NCI-H82 treated with DMSO at 0.1 percent for 48 hours (cell line): Measurements from ENCODE around the gene MZT1.

ENCODE experiments used
- DNase-seq: peaks from one replicate; lab custom pipeline; 2025; ENCODE audit not compliant: unreplicated experiment; lab: John Stamatoyannopoulos, UW

The MZT1 gene

GRCh38 chr13:72686766-72687165 lies 40.7 kb downstream of the MZT1 start:
- no peak for DNase-seq

- no peak for DNase-seq
Measured at GRCh38 chr13:72680353-72680752, 47.1 kb downstream of the MZT1 start.

- no peak for DNase-seq
Measured at GRCh38 chr13:72678312-72678711, 49.1 kb downstream of the MZT1 start.

DNA sequence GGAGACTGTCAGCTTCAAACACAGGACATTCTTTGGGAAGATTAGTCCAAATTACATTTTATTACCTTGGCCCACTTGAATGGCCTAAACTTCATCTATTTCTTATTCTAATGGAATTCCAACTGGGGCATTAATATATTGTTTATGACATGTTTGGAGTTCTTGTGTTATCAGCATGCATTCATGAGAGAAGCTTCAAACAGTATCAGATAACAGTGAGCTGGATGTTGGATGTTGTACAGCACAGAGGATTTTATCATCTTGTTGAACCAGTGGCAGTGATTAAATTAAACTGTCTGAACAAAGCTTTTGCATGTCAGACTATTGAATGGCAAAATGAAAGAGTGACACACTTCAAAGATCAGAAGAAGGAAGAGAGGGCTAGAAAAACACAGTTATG lies 50.0 kb downstream of the MZT1 start:
- no peak for DNase-seq

DNA sequence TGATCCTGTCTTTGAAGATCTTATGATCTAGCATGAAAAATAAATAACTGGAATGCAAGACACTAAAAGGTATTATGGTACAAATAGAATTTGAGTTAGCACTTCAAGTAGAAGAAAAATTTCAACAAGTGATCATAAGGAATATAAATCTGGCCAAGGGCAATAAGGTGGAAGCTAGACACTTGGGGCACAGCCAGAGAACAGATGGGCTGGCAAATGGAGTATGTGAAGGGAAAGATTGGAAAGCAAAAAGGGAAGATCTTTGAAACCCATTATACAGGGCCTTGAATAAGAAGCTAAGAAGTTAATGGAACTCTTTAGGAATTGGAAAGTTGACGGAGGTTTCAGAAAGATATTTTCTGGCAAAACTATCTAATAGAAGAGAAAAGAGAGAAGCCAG lies 61.0 kb downstream of the MZT1 start:
- no peak for DNase-seq

DNA sequence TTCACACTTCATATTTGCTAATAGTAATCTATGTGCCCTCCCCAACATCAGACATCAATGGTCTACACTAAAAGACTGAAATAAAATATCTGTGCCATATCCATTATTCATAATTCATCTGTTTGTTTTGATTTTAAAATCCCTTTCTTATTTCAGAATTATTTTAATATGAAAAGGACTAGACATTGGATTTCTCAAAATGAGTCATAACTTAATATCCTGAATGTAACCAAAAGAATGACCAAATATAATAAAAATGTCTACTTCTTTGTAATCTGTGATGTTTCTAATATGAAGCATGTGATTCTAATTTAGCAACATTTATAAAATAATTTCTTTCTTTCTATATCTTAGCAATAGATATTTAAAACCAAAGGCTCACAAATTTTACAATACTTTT lies 64.9 kb downstream of the MZT1 start:
- DNase-seq: no peak
